Activated CD4-positive, alpha-beta T cell treated with anti-CD3 and anti-CD28 coated beads for 24 hours (primary cell): ENCODE results near the gene ZSWIM1.

Source experiments
- DNase-seq, 2 donors: peaks; one replicate each; pipeline ENCODE4 v3.0.0-alpha.2; 2020; ENCODE audit warnings: low read depth in 2 of 2

The ZSWIM1 gene

GRCh38 chr20:45880988-45881788, at the start of gene ZSWIM1:
Gene ZSWIM1, plus strand, starts transcription at chr20:45881227. Its CDS starts 1,366 bp downstream, at chr20:45882593.
- peak; percentile 98 to 99 for DNase-seq

- DNase-seq = no peak
Measured at GRCh38 chr20:45832619-45833018, 48.4 kb upstream of the ZSWIM1 start.

GRCh38 chr20:45833030-45833882, 47.8 kb upstream of the ZSWIM1 start, which contains the start of gene SNX21:
Gene SNX21, plus strand, starts transcription at chr20:45833799. Its CDS starts 121 bp downstream, at chr20:45833920.
- DNase-seq = no peak

- DNase-seq = peak in 1 of 2 donors; percentile 43
Measured at GRCh38 chr20:45833883-45834796, 46.9 kb upstream of the ZSWIM1 start.

- DNase-seq = no peak
Measured at GRCh38 chr20:45834797-45835161, 46.2 kb upstream of the ZSWIM1 start.

GRCh38 chr20:45835329-45835765, 45.7 kb upstream of the ZSWIM1 start:
- no peak for DNase-seq

- DNase-seq = no peak
Measured at GRCh38 chr20:45835825-45836224, 45.2 kb upstream of the ZSWIM1 start.

- DNase-seq = no peak
Measured at GRCh38 chr20:45836841-45837240, 44.2 kb upstream of the ZSWIM1 start.

GRCh38 chr20:45840700-45841198, 40.3 kb upstream of the ZSWIM1 start:
- no peak for DNase-seq

- no peak for DNase-seq
Measured at GRCh38 chr20:45841407-45842129, 39.5 kb upstream of the ZSWIM1 start.

- DNase-seq = no peak
Measured at GRCh38 chr20:45842169-45842812, 38.7 kb upstream of the ZSWIM1 start.

GRCh38 chr20:45843506-45843905, 37.5 kb upstream of the ZSWIM1 start:
- no peak for DNase-seq

GRCh38 chr20:45845452-45845851, 35.6 kb upstream of the ZSWIM1 start:
- DNase-seq = no peak

- no peak for DNase-seq
Measured at GRCh38 chr20:45848421-45848820, 32.6 kb upstream of the ZSWIM1 start.

GRCh38 chr20:45848969-45849582, 32.0 kb upstream of the ZSWIM1 start:
- DNase-seq = no peak

GRCh38 chr20:45850238-45850637, 30.8 kb upstream of the ZSWIM1 start:
- no peak for DNase-seq

GRCh38 chr20:45850926-45851325, 30.1 kb upstream of the ZSWIM1 start:
- no peak for DNase-seq

GRCh38 chr20:45851501-45851900, 29.5 kb upstream of the ZSWIM1 start:
- no peak for DNase-seq

- DNase-seq = no peak
Measured at GRCh38 chr20:45852326-45852725, 28.7 kb upstream of the ZSWIM1 start.

GRCh38 chr20:45853484-45853883, 27.5 kb upstream of the ZSWIM1 start:
- DNase-seq = no peak
